Measurements from ENCODE around the gene TRIM34.
A peak's percentile ranks its signal among the peaks of the same experiment; 100 is the strongest.

TRIM34 gene

GRCh38 chr11:5622802-5623201 lies 2.0 kb upstream of the TRIM34 start:
- H3K36me3 ChIP-seq, result no peaks in the 10 kb centered on the region
- no peaks in the 10 kb centered on the region for H3K9me3 ChIP-seq
- peaks cover 21 to 23% of the 10 kb centered on the region in 2 experiments for H3K4me1 ChIP-seq (ENCODE audit: control insufficient read depth in 1 of 2, insufficient read depth in 1 of 2, low read depth in 1 of 2, low read length in 1 of 2)
- no peak for TF ChIP-seq CTCF (IDR thresholded peaks at IDR 0.05)
- H3K27me3 ChIP-seq, result no peaks in the 10 kb centered on the region
- H3K4me3 ChIP-seq (ENCODE audit: low read depth in 1 of 2, low read length in 1 of 2), result no peak overlapping the region
- H3K27ac ChIP-seq, result no peak overlapping the region

DNA sequence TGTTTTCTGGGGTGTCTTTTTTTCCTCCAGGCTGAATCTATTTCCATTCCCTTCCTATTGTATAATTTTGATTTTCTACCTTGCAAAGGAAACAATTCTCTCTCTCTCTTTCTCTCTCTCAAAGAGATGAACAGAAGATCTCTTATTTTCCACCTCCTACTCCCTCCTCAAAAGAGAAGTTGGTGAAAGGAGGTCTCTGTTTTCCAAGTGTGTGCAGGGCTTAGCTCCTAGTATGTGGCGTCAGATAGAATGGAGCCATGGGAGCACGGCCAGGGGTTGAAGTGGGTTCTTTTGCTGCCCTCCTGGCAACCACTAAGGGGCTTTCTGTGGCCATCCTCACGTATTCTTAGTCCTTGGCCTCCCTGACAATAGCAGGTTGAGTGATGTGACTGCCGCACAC lies 480 bp downstream of the TRIM34 start:
- H3K9me3 ChIP-seq, result no peaks in the 10 kb centered on the region
- H3K4me3 ChIP-seq (ENCODE audit: low read depth in 1 of 2, low read length in 1 of 2), result peak overlapping the region; percentile 67 to 69
- TF ChIP-seq CTCF (IDR thresholded peaks at IDR 0.05), result no peak
- H3K27ac ChIP-seq, result peak overlapping the region; percentile 91
- peaks cover 21 to 23% of the 10 kb centered on the region in 2 experiments for H3K4me1 ChIP-seq (ENCODE audit: control insufficient read depth in 1 of 2, insufficient read depth in 1 of 2, low read depth in 1 of 2, low read length in 1 of 2)
- no peaks in the 10 kb centered on the region for H3K36me3 ChIP-seq
- no peaks in the 10 kb centered on the region for H3K27me3 ChIP-seq

GRCh38 chr11:5626196-5626595 lies 1.4 kb downstream of the TRIM34 start:
- peaks cover 21 to 23% of the 10 kb centered on the region in 2 experiments for H3K4me1 ChIP-seq (ENCODE audit: control insufficient read depth in 1 of 2, insufficient read depth in 1 of 2, low read depth in 1 of 2, low read length in 1 of 2)
- no peaks in the 10 kb centered on the region for H3K36me3 ChIP-seq
- no peaks in the 10 kb centered on the region for H3K27me3 ChIP-seq
- no peak overlapping the region for H3K4me3 ChIP-seq (ENCODE audit: low read depth in 1 of 2, low read length in 1 of 2)
- TF ChIP-seq CTCF (IDR thresholded peaks at IDR 0.05), result no peak
- H3K27ac ChIP-seq, result no peak overlapping the region
- H3K9me3 ChIP-seq, result no peaks in the 10 kb centered on the region

GRCh38 chr11:5631417-5631816 lies 6.6 kb downstream of the TRIM34 start:
- peaks cover 36% of the 10 kb centered on the region for H3K36me3 ChIP-seq
- H3K9me3 ChIP-seq, result no peaks in the 10 kb centered on the region
- no peak overlapping the region for H3K4me3 ChIP-seq (ENCODE audit: low read depth in 1 of 2, low read length in 1 of 2)
- no peak for TF ChIP-seq CTCF (IDR thresholded peaks at IDR 0.05)
- no peaks in the 10 kb centered on the region for H3K4me1 ChIP-seq (ENCODE audit: control insufficient read depth in 1 of 2, insufficient read depth in 1 of 2, low read depth in 1 of 2, low read length in 1 of 2)
- no peaks in the 10 kb centered on the region for H3K27me3 ChIP-seq
- H3K27ac ChIP-seq, result no peak overlapping the region

DNA sequence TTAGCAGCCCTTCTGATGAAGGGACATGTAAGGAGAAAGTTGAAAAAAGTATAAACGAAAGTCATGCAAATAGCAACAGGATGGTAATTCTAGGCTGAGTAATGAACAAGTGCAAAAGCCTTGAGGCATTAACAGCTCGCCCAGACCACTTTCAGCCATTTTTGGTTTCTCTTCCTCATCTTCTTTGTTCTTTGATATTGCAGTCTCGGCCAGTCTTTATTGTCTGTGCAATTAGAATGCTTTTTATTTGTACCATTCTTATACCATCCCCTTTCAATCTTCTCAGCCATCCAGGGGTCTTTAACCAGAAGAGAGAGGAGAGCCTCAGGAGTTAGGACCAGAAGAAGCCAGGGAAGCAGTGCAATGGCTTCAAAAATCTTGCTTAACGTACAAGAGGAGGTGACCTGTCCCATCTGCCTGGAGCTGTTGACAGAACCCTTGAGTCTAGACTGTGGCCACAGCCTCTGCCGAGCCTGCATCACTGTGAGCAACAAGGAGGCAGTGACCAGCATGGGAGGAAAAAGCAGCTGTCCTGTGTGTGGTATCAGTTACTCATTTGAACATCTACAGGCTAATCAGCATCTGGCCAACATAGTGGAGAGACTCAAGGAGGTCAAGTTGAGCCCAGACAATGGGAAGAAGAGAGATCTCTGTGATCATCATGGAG lies 7.3 kb downstream of the TRIM34 start:
- Histone ChIP-seq H3K27me3 (no peaks in the 10 kb centered on the region), H3K27ac (no peak overlapping the region), H3K4me3 (ENCODE audit: low read depth in 1 of 2, low read length in 1 of 2) (no peak overlapping the region), H3K4me1 (ENCODE audit: control insufficient read depth in 1 of 2, insufficient read depth in 1 of 2, low read depth in 1 of 2, low read length in 1 of 2) (no peaks in the 10 kb centered on the region), H3K36me3 (peaks cover 36% of the 10 kb centered on the region), H3K9me3 (no peaks in the 10 kb centered on the region)
- TF ChIP-seq CTCF (IDR thresholded peaks at IDR 0.05), result no peak
